WERI-Rb-1 (cell line): Measurements from ENCODE around the gene DBP.
"Not testable (repeated sequence)": the region's sequence is repeated elsewhere in the genome, so short reads cannot be mapped to it uniquely, and the experiment has no call there.

Experiments
- DNase-seq: peaks from one replicate; pipeline ENCODE4 v3.0.0-alpha.2; 2020
- H3K27ac ChIP-seq: fragments of 250-450 bp; sonication (Bioruptor Pico); 2 replicates; pipeline ENCODE4 v1.5.1; 2020; ENCODE audit warnings: mild to moderate bottlenecking, moderate library complexity
- H3K27me3 ChIP-seq: fragments of 250-450 bp; sonication (Bioruptor Pico); 2 replicates; pipeline ENCODE4 v1.5.1; 2021; ENCODE audit warnings: mild to moderate bottlenecking, low read depth, moderate library complexity; ENCODE audit not compliant: insufficient read depth, severe bottlenecking
- H3K36me3 ChIP-seq: fragments of 250-450 bp; sonication (Bioruptor Pico); 2 replicates; pipeline ENCODE4 v1.5.1; 2020; ENCODE audit warnings: mild to moderate bottlenecking, moderate library complexity
- H3K4me3 ChIP-seq: 2 replicates; pipeline ENCODE4 v1.5.1; 2011; ENCODE audit warnings: low read depth, mild to moderate bottlenecking, control low read depth, low read length
- H3K9me3 ChIP-seq: fragments of 250-450 bp; sonication (Bioruptor Pico); 2 replicates; pipeline ENCODE4 v1.5.1; 2021; ENCODE audit warnings: mild to moderate bottlenecking, moderate library complexity; ENCODE audit not compliant: severe bottlenecking
- CTCF ChIP-seq: IDR thresholded peaks from 2 replicates; pipeline ENCODE4 v1.5.1; 2011; ENCODE audit warnings: low read depth, mild to moderate bottlenecking, control low read depth, inconsistent platforms, low read length

Gene DBP

GRCh38 chr19:48661711-48662090 is 24.5 kb upstream of the DBP start:
- Histone ChIP-seq H3K27ac (no peak overlapping the region), H3K27me3 (no peaks in the 10 kb centered on the region), H3K36me3 (no peaks in the 10 kb centered on the region), H3K9me3 (no peaks in the 10 kb centered on the region), H3K4me3 (no peak overlapping the region)
- TF ChIP-seq CTCF: no peak
- no peak for DNase-seq

GRCh38 chr19:48660852-48661710 is 23.9 kb upstream of the DBP start:
- Histone ChIP-seq H3K27me3 (no peaks in the 10 kb centered on the region), H3K36me3 (no peaks in the 10 kb centered on the region), H3K27ac (peak overlapping the region; percentile 71), H3K4me3 (no peak overlapping the region), H3K9me3 (no peaks in the 10 kb centered on the region)
- TF ChIP-seq CTCF: no peak
- peak; percentile 92 for DNase-seq

DNA sequence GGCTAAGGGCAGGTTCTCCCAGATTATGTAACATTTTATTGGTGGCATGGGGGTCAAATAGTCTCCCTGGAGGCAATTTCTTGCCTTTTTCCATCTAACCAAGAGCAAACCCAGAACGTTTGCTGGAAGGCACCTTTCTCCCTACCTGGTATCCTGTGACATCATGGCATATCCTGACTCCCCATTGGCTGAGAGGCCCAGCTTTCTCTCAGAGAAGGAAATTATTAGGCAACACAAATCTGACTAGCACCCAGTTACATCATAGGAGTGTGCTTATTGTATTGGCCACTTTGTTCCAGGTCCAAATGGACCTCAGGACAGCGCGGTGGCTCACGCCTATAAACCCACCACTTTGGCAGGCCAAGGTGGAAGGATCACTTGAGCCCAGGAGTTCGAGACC is 22.6 kb upstream of the DBP start:
- Histone ChIP-seq H3K9me3 (no peaks in the 10 kb centered on the region), H3K36me3 (no peaks in the 10 kb centered on the region), H3K4me3 (no peak overlapping the region), H3K27ac (no peak overlapping the region), H3K27me3 (no peaks in the 10 kb centered on the region)
- no peak for DNase-seq
- no peak for TF ChIP-seq CTCF

DNA sequence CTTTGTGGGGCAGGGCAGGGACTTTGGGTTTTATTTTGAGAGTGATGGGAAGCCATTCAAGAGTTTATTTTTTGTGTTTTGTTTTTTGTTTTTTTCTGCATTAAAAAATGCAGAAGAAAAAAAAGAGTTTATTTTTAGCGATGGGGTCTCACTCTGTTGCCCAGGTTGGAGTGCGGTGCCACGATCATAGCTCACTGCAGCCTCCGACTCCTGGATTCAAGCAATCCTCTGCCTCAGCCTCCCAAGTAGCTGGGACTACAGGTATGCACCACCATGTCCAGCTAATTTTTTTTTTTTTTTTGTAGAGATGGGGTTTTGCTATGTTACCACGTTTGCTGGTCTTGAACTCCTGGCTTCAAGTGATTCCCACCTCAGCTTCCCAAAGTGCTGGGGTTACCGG is 21.3 kb upstream of the DBP start:
- H3K36me3 ChIP-seq: no peaks in the 10 kb centered on the region

GRCh38 chr19:48657828-48658227 is 20.6 kb upstream of the DBP start:
- not testable (repeated sequence) for DNase-seq, H3K27ac ChIP-seq, H3K27me3 ChIP-seq, H3K9me3 ChIP-seq, H3K36me3 ChIP-seq, H3K4me3 ChIP-seq

More for the DNA sequence above, 21.3 kb upstream of the DBP start:
- no peaks in the 10 kb centered on the region for H3K9me3 ChIP-seq
- no peaks in the 10 kb centered on the region for H3K27me3 ChIP-seq
- no peak overlapping the region for H3K27ac ChIP-seq
- no peak for TF ChIP-seq CTCF
- DNase-seq: no peak
- no peak overlapping the region for H3K4me3 ChIP-seq

DNA sequence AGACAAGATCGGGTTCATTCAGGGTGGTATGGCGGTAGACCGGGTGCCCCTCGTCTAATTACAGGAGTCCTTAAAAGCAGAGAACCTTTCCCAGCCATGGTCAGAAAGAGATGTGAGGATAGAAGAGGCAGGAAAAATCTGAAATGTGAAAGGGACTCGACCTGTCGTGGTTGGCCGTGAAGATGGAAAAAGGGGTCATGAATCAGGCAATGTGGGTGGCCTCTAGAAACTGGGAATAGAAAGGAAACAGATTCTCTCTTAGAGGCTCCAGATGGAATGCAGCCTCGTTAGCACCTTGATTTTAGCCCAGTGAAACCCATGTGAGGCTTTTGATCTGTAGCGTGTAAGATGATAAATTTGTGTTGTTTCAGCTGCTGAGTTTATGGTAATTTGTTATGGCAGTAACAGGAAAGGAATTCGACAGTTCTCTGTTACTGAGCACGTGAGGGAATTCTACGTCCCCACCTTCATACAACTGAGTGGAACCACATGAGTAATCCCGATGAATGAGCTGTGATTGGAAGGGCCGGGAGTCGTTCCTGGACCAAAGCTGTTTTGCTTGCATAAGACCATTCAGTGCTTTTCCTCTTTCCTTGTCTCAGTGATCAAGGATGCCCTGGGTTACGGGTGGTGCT is 19.8 kb upstream of the DBP start:
- no peak for TF ChIP-seq CTCF
- DNase-seq: no peak
- no peaks in the 10 kb centered on the region for H3K9me3 ChIP-seq
- H3K4me3 ChIP-seq: no peak overlapping the region
- peak overlapping the region; percentile 23; the same call in 1 of the 2 replicates for H3K27ac ChIP-seq
- no peaks in the 10 kb centered on the region for H3K36me3 ChIP-seq
- H3K27me3 ChIP-seq: no peaks in the 10 kb centered on the region
